Measurements from ENCODE around the gene CORO2A. TPM values are rescaled to one million over a fixed set of nuclear protein-coding genes. Genes with fewer than 3 reads are reported as not detected.

Gene CORO2A
- total RNA-seq, 2 donors from 2014 or later: 31.2 to 45.3 TPM

DNA sequence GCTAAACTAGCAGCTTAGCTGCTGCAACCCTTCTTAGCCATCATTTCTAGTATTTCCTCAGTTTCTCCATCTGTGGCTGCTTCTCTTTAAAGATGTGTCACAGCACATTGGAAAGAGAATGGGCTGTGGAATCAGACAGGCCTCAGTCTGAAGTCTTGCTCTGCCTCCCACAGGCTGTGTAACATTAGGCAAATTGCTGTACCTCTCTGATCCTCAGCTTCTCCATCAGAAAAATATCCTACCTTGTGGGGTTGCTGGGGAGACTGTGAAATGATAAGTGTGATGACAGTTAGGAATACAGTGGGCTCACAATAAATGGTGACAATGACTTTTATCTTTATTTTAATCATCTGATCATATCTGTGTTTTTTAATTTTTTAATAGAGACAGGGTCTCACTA is 55.9 kb downstream of the CORO2A start:
- no peaks in the 10 kb centered on the region for H3K27me3 ChIP-seq (replicated peaks; ENCODE audit: insufficient read depth)
- H3K4me1 ChIP-seq (replicated peaks): peaks cover 4% of the 10 kb centered on the region
- H3K36me3 ChIP-seq: no peaks in the 10 kb centered on the region
- H3K27ac ChIP-seq: peak overlapping the region; percentile 74 to 80
- intact Hi-C loops (cut with DNase I): no loop called here
- DNase-seq (ENCODE audit: low spot score): no peak
- no peak for TF ChIP-seq POLR2A (IDR thresholded peaks at IDR 0.05)
- TF ChIP-seq, protein P1, sequence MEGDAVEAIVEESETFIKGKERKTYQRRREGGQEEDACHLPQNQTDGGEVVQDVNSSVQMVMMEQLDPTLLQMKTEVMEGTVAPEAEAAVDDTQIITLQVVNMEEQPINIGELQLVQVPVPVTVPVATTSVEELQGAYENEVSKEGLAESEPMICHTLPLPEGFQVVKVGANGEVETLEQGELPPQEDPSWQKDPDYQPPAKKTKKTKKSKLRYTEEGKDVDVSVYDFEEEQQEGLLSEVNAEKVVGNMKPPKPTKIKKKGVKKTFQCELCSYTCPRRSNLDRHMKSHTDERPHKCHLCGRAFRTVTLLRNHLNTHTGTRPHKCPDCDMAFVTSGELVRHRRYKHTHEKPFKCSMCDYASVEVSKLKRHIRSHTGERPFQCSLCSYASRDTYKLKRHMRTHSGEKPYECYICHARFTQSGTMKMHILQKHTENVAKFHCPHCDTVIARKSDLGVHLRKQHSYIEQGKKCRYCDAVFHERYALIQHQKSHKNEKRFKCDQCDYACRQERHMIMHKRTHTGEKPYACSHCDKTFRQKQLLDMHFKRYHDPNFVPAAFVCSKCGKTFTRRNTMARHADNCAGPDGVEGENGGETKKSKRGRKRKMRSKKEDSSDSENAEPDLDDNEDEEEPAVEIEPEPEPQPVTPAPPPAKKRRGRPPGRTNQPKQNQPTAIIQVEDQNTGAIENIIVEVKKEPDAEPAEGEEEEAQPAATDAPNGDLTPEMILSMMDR (IDR thresholded peaks at IDR 0.05): no peak
- TF ChIP-seq POLR2AphosphoS5 (IDR thresholded peaks at IDR 0.05): no peak
- H3K9me3 ChIP-seq: no peaks in the 10 kb centered on the region
- no peak overlapping the region for H3K4me3 ChIP-seq

DNA sequence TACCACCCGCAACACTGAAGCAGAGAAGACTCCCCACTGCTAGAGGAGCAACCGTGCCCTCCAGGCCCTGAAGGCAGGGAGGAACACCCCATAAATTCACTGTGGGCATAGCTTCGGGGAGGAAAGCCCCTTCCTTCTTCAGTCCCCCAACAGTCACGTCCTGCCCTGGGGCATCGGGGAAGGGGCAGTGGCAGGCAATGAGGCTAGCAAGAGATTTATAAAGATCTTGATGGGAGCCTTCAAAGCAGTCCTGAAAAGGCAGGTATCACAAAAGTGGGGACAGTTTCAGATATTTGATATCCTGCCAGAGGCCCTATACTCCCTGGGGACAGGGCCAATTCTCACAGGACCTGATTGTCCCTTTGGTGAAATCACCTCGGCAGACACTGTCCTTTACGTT is 56.5 kb downstream of the CORO2A start:
- intact Hi-C loops (cut with DNase I): no loop called here
- H3K4me3 ChIP-seq: no peak overlapping the region
- H3K27ac ChIP-seq: peak overlapping the region; percentile 74 to 80
- 54% methylated on average over 7 of the region's 7 CpGs for WGBS
- H3K27me3 ChIP-seq (replicated peaks; ENCODE audit: insufficient read depth): no peaks in the 10 kb centered on the region
- TF ChIP-seq POLR2AphosphoS5 (IDR thresholded peaks at IDR 0.05): no peak
- TF ChIP-seq, protein P1 (IDR thresholded peaks at IDR 0.05): no peak
- no peak for TF ChIP-seq POLR2A (IDR thresholded peaks at IDR 0.05)
- H3K36me3 ChIP-seq: no peaks in the 10 kb centered on the region
- no peak for DNase-seq (ENCODE audit: low spot score)
- H3K9me3 ChIP-seq: no peaks in the 10 kb centered on the region
- peaks cover 4% of the 10 kb centered on the region for H3K4me1 ChIP-seq (replicated peaks)

DNA sequence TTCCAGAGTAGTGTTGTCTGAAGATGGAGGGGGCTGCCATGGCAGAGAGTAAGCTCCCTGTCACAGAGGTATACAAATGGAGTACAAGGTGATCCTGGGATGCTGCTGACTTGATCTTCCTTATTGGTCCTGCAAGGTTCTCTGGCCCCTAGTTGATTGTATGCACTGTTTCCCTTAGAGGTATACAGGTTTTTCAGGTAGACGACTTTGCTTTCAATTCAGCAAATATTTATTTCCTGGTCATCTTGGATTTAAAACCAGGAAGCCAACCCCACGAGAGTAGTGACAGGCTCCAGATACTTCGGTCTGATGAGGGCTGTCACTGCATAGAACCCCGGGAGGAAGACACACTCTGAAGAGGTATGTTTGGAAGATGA is 56.9 kb downstream of the CORO2A start:
- peak; percentile 64 for DNase-seq (ENCODE audit: low spot score)
- WGBS: 44% methylated on average over 4 of the region's 4 CpGs
- H3K36me3 ChIP-seq: no peaks in the 10 kb centered on the region
- no peak overlapping the region for H3K4me3 ChIP-seq
- peak overlapping the region; percentile 74 to 80 for H3K27ac ChIP-seq
- intact Hi-C loops (cut with DNase I): no loop called here
- H3K4me1 ChIP-seq (replicated peaks): peaks cover 4% of the 10 kb centered on the region
- no peaks in the 10 kb centered on the region for H3K27me3 ChIP-seq (replicated peaks; ENCODE audit: insufficient read depth)
- TF ChIP-seq, protein P1 (IDR thresholded peaks at IDR 0.05): no peak
- no peak for TF ChIP-seq POLR2A (IDR thresholded peaks at IDR 0.05)
- peak; percentile 65 for TF ChIP-seq POLR2AphosphoS5 (IDR thresholded peaks at IDR 0.05)
- no peaks in the 10 kb centered on the region for H3K9me3 ChIP-seq

DNA sequence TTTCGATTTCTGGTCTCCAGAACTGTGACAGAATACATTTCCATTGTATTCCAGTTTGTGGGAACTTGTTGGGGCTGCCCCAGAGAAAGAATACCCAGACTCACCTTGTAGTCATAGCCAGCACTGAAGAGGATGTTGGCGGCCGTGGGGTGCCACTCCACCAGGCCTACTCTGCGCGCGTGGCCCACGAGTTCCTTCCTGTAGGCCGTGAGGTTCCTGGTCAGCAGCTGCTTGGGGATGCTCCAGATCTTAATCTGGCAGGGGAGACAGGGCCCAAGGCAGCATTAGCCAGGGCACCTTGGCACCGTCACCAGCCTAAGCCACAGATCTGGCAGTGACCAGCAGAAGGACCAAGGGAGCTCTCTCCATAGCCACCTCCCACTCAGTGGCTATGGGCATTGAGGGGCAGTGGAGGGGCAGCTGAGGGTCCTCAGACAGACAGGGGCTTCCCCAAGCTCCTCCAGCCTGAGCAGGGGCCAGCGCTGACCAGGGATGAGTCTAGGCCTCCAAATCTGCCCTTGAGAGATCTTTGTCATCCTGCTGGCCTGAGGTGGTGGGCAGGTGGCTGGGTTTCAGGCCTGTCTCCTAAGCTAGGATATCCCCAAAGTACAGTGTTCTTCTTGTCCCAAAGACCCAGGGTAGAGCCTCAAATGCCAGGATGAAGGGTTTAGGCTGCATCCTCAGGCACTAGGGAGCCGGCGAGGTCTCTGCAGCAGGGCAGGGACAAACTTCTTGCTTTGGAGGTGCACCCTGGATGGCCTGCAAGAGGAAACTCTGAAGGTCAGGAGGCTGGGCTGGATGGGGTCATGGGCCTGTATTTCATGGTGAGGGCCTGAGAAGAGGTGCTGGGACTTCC is 57.5 kb downstream of the CORO2A start:
- TF ChIP-seq, protein P1 (IDR thresholded peaks at IDR 0.05): no peak
- TF ChIP-seq POLR2A (IDR thresholded peaks at IDR 0.05) (no peak), POLR2AphosphoS5 (IDR thresholded peaks at IDR 0.05) (no peak)
- no peaks in the 10 kb centered on the region for H3K27me3 ChIP-seq (replicated peaks; ENCODE audit: insufficient read depth)
- intact Hi-C loops (cut with DNase I): no loop called here
- H3K27ac ChIP-seq: peak overlapping the region; percentile 74 to 80
- WGBS: 89% methylated on average over 12 of the region's 12 CpGs
- H3K36me3 ChIP-seq: no peaks in the 10 kb centered on the region
- no peaks in the 10 kb centered on the region for H3K9me3 ChIP-seq
- no peak overlapping the region for H3K4me3 ChIP-seq
- H3K4me1 ChIP-seq (replicated peaks): peaks cover 4% of the 10 kb centered on the region
- DNase-seq (ENCODE audit: low spot score): no peak

Data from prostate gland (tissue), 2 donors.